ENCODE results near the gene R3HDM1.

DNA sequence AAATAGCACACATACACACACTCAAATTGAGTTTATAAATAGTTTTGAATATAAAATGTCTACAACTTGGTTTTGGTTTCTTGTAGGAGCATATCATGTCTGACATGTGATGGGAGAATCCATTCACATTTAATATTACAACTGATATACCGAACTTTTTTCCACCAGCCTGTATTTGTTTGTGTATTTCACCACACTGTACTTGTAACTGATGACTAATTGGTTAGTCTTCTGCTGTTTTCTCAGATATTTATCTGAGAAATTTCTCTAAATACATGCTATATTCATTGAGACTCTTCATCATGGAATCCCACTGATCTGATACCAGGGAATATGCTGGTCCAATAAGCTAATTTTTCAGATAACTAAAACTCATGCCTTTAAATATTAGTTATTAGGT is 154.1 kb downstream of the R3HDM1 start:
- TF ChIP-seq POLR2A (IDR thresholded peaks at IDR 0.05): no peak
- TF ChIP-seq POLR2AphosphoS5 (IDR thresholded peaks at IDR 0.05): no peak

Data from prostate gland (tissue), 1 donor.